Activated naive CD8-positive, alpha-beta T cell treated with anti-CD3 and anti-CD28 coated beads for 36 hours (primary cell): ENCODE data around the gene TOMM20L. TPM values are rescaled to one million over a fixed set of nuclear protein-coding genes. Genes with fewer than 3 reads are reported as not detected.

Experiments
- total RNA-seq, 2 experiments: library from RNA; stranded (reverse); gene quantifications; one replicate each; pipeline ENCODE4 v1.2.3, GENCODE V29; 2021

TOMM20L gene
- total RNA-seq, 2 experiments from 2014 or later, result not detected

Other genes starting within 250 kb of the TOMM20L start
- gene ARMH4, start 243.7 kb upstream of the TOMM20L start, total RNA-seq, result not detected
- gene ACTR10, start 195.8 kb upstream of the TOMM20L start, total RNA-seq, result 10 to 100 TPM; 31.0 to 35.1 TPM
- 100 to 1,000 TPM; 397 to 408 TPM for gene PSMA3, start 151.1 kb upstream of the TOMM20L start, total RNA-seq
- gene ARID4A, start 97.4 kb upstream of the TOMM20L start, total RNA-seq, result 10 to 100 TPM; 18.6 to 19.8 TPM
- 10 to 100 TPM; 82.0 to 91.6 TPM for gene TIMM9, start 31.6 kb downstream of the TOMM20L start, total RNA-seq
- gene KIAA0586, start 31.8 kb downstream of the TOMM20L start, total RNA-seq, result 10 to 100 TPM; 22.0 to 25.1 TPM
- 1 to 10 TPM; 1.0 to 1.2 TPM for gene DACT1, start 242.0 kb downstream of the TOMM20L start, total RNA-seq